GM21423 (cell line): ENCODE data around the gene EXTL2.
A peak's percentile ranks its signal among the peaks of the same experiment; 100 is the strongest.
"Not testable (repeated sequence)": the region's sequence is repeated elsewhere in the genome, so short reads cannot be mapped to it uniquely, and the experiment has no call there.

Experiments
- ATAC-seq: cut with Tn5 transposase; IDR thresholded peaks from one replicate; pipeline ENCODE4 v1.9.1; 2021; ENCODE audit warnings: mild to moderate bottlenecking, moderate library complexity; ENCODE audit not compliant: unreplicated experiment

The EXTL2 gene

GRCh38 chr1:100903777-100904176 lies 9.1 kb upstream of the EXTL2 start:
- ATAC-seq = no peak

GRCh38 chr1:100902365-100902764 lies 7.7 kb upstream of the EXTL2 start:
- ATAC-seq = no peak

- ATAC-seq = peak; percentile 41
Measured at GRCh38 chr1:100896481-100896982, 1.9 kb upstream of the EXTL2 start.

GRCh38 chr1:100895540-100896480 lies 1.2 kb upstream of the EXTL2 start, which contains the start of gene SLC30A7:
SLC30A7 (plus strand) TSS chr1:100896090; CDS start chr1:100896263, 173 bp downstream.
- peak; percentile 70 for ATAC-seq

- no peak for ATAC-seq
Measured at GRCh38 chr1:100893718-100894117, 924 bp downstream of the EXTL2 start.

GRCh38 chr1:100892554-100892953 lies 2.1 kb downstream of the EXTL2 start:
- no peak for ATAC-seq

- ATAC-seq = no peak
Measured at GRCh38 chr1:100891380-100891779, 3.3 kb downstream of the EXTL2 start.

GRCh38 chr1:100889869-100890482 lies 4.7 kb downstream of the EXTL2 start:
- ATAC-seq = not testable (repeated sequence)

GRCh38 chr1:100889007-100889406 lies 5.6 kb downstream of the EXTL2 start:
- ATAC-seq = not testable (repeated sequence)

- ATAC-seq = no peak
Measured at GRCh38 chr1:100883963-100884362, 10.7 kb downstream of the EXTL2 start.

- ATAC-seq = no peak
Measured at GRCh38 chr1:100882698-100883097, 11.9 kb downstream of the EXTL2 start.

- ATAC-seq = no peak
Measured at GRCh38 chr1:100881687-100882086, 13.0 kb downstream of the EXTL2 start.

- no peak for ATAC-seq
Measured at GRCh38 chr1:100879422-100879821, 15.2 kb downstream of the EXTL2 start.

GRCh38 chr1:100876291-100876690 lies 18.4 kb downstream of the EXTL2 start:
- no peak for ATAC-seq

- no peak for ATAC-seq
Measured at GRCh38 chr1:100875228-100875627, 19.4 kb downstream of the EXTL2 start.

- ATAC-seq = no peak
Measured at GRCh38 chr1:100874433-100874832, 20.2 kb downstream of the EXTL2 start.

- no peak for ATAC-seq
Measured at GRCh38 chr1:100869996-100870395, 24.6 kb downstream of the EXTL2 start.

- ATAC-seq = no peak
Measured at GRCh38 chr1:100868364-100868995, 26.2 kb downstream of the EXTL2 start.

GRCh38 chr1:100866901-100867206 lies 27.8 kb downstream of the EXTL2 start:
- ATAC-seq = no peak

GRCh38 chr1:100866041-100866900 lies 28.4 kb downstream of the EXTL2 start:
- no peak for ATAC-seq

GRCh38 chr1:100862591-100862990 lies 32.1 kb downstream of the EXTL2 start:
- ATAC-seq = no peak
